Fibroblast of skin of abdomen (primary cell): ENCODE measurements around the gene PTP4A2. TPM values are rescaled to one million over a fixed set of nuclear protein-coding genes. Genes with fewer than 3 reads are reported as not detected.

ENCODE experiments used
- DNase-seq: peaks from one replicate; pipeline ENCODE4 v3.0.0-alpha.2; 2013
- polyA plus RNA-seq, 2 experiments: library from polyadenylated mRNA; unstranded; fragments of 120-200 nt; gene quantifications; one replicate each; pipeline ENCODE4 v1.2.1, GENCODE V29; 2013; ENCODE audit not compliant: insufficient read length in 2 of 2

Gene PTP4A2
- 343 TPM for polyA plus RNA-seq (2013, experiment 1 of 2; ENCODE audit: insufficient read length)
- polyA plus RNA-seq (2013, experiment 2 of 2; ENCODE audit: insufficient read length), result 343 TPM

DNA sequence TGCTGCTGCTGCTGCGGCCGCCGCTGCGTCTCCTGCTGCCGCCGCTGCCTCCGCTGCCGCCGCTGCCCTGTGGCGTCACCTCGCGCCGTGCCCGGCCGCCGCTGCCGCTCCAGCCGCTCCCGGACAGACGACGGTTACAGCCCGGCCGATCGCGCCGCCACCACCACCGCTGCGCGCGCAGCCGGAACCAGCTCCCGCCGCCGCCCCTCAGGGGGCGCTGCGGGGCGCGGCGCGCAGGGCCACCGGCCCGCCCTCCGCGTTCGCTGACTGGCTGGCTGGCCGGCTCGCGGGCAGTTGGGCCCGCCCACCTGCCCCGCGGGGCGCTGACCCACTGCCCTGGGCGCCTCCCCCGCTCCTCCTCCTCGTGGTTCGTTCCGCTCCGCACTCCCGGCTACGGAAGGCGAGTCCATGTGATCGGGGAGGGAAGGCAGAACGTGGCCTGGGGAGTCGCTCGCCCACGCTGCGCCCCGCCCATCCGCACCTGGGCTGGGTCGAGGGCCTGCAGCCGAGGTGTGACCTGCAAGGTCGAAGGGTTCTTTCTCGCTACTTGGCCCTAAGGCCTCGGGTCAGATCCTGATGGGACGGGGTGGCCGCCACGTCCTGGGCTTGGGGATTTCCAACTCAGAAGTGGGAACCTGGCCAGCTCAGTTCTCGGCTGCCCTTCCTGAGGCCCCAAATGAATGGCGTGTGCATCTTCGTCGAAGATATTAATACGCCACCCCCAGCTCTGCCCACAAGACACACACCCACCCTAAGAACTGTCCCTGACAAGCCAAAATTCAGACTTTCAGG is at the start of gene PTP4A2:
PTP4A2 (minus strand) TSS at position 185 of the 792 bp plus-strand sequence. CDS start 19,303 bp downstream, outside the sequence.
- peak; percentile 91 for DNase-seq

DNA sequence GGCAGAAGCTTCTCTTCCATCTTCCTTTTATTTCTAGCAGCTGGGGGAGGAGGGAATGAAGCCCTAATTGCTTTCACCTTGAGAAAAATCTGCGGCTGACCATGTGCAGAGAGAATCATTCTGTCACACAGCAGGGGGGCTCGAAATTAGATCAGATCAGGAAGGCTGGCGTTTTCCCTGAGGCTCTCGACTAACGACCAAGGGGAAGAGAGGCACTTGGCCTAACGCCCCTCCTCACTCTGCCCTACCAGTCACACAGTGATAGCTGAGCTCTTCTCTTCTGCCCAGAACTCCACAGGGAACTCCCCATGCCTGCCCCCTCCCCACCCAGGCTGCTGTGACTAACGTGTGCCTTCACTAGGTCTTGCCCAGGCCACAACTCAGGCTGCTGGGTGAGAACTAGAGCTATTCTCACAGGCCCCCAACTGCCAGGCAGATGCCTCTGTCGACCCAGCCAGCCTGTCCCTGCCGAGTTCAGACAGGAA is 49.0 kb upstream of the PTP4A2 start:
- no peak for DNase-seq

DNA sequence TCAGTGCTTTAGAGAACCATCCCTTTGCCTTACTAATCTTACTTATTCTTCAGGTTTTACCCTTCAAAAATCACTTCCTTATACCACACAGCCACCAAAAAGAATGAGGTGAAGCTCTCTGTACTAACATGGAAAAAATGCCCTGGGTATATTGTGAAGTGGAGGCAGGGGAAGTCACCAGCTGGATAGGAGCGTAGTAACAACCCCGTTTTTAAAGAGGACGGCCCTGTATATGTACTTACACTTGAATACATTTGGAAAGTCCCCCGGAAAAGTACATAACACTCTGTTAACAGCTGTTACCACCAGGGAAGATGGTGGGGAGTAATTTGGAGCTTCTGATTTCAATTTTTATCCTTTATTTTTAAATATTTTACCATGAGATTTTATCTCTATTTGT is 47.3 kb upstream of the PTP4A2 start:
- DNase-seq, result no peak

DNA sequence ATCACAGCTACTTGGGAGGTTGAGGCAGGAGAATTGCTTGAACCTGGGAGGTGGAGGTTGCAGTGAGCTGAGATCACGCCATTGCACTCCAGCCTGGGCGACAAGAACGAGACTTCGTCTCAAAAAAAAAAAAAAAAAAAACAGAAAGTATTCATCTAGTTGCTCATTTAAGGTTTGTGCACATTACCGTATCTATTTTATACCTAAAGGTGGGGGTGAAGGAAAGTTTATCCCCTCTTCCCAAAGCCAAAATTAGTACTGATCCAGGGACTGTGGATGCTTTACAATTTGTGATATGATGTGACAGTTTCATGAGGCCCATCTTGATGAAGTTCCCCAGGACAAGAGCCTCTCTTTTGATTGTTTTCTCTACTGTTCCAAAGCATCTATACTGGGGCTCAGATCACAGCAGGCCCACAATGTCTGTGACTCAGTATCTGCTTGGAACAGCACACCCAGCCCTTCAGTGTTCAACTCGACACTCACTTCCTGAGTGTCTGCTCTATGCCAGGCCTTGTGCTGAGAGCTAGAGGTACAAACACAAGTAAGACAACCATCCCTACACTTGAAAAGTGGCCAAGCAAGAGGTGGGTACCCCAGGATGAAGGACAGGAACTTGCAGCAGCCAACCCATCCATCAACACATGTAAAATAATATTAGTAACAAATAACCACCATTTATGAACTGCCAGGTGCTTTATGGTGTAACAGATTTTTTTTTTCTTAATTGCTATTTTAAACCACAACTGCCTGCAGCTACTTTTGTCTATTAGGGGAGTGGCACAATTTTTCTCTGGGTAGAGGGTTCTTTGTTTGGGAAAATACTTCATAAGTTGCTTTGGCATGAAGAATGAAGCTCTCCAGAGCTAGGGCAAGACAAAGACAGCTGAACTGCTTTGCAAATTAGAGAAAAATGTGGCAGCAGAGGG is 46.5 kb upstream of the PTP4A2 start:
- DNase-seq, result peak; percentile 43

DNA sequence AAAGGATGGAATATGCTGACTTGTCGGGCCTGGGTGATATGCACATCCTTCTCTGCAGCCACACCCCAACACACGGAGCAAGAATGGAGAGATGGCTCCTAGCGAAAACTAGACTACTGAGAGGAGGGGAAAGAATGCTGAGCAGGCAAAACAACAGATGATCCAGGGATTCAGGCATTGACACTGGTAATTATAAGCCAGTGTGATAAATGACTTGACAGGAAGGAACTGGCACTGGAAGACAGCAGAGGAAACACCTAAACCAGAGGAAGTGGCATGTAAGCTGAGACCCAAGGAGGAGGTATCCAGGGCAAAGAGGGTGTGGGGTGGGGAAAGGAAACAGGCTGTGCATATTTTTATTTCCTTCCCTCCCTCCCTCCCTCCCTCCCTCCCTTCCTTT is 43.8 kb upstream of the PTP4A2 start:
- DNase-seq, result no peak

DNA sequence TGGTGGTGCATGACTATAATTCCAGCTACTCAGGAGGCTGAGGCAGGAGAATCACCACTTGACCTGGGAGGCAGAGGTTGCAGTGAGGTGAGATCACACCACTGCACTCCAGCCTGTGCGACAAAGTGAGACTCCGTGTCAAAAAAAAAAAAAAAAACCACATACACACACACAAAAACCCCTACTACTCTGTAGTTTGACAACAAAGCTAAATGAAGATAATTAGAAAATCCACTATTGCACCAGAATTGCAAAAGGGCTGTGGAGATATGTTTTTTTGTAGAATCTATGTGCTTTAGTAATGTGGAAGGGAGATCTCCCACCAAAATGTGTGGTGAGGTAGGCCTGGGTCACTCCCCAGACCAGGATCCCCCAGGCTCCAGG is 43.3 kb upstream of the PTP4A2 start:
- DNase-seq, result no peak

DNA sequence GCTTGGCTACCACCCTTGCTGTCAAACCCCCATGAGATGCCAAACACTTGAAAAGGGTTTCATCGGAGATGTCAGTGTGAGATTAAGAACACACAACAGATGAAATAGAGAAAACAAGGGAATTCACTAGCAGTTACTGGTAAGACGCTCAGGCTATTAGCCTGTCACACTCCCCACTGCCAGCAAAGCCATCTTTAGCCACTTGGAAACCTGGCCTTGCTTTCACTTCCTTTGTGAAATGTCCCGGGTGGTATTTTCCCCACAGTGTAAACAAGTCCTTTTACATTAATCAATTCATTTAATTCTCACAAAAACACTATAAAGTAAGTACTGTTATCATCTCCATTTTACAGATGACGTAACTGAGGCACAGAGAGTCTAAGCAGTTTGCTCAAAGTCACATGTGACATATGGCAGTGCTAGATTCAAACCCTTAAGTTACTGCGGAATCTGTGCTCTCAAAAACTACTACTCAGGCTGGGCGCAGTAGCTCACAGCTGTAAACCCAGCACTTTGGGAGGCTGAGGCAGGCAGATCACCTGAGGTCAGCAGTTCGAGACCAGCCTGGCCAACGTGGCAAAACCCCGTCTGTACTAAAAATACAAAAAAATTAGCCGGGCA is 42.8 kb upstream of the PTP4A2 start:
- DNase-seq, result no peak

DNA sequence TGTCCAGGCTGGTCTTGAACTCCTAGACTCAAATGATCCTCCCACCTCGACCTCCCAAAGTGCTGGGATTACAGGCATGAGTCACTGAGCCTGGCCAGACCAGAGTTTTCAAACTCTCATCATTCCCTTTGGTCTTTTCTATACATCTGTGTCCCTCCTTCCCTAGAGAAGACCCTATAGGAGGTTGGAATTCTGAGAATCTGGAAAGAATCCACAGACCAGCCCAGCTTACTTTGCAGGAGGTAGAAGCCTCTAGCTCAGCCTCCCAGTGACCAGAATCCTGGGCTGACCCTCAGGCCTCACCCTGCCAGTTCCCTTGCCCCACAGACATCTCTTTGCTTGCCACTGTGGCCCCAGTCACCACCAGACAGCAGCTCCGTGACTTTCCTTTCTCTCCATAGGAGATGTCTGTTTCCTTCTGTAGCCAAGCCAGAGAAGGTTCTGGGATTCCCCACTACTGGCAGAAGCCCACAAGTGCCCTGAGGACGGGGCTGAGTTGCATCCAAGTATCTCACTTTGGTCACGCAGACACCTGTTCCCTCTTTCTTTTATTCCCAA is 40.8 kb upstream of the PTP4A2 start:
- peak; percentile 79 for DNase-seq

DNA sequence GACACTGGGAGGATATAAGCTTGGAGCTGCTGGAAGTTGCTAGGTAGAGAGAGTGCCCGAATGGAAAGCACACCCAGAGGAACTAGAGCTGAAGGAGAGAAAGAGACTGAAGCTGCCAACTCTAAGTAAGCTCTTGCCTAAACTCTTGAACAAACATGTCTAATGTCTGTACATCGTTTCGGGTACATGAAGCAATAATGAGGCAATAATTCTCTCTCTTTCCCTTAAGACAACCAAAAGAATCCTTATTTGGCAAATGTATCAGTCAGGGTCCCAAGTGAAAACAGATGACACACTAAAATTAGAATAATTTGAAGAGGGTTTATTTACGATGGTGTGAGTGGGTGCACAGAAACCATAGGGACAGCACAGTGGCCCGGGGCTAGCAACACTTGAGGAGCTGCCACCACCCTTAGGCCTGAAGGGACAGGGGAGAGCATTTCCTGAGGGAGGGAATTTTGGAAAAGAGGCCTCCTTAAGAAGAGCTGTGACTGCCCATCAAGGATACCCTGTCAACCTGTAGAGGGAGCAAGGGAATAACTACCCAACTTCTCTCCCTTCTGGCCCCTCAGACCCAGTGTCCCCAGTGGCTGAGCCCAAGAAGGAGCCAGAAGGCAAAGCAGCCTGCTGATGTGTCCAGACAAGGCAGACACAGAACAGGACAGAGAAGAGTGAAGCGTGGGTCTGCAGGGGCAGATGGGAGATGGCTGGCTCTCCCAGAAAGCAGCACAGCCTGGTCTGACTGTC is 39.4 kb upstream of the PTP4A2 start:
- DNase-seq, result peak; percentile 86

DNA sequence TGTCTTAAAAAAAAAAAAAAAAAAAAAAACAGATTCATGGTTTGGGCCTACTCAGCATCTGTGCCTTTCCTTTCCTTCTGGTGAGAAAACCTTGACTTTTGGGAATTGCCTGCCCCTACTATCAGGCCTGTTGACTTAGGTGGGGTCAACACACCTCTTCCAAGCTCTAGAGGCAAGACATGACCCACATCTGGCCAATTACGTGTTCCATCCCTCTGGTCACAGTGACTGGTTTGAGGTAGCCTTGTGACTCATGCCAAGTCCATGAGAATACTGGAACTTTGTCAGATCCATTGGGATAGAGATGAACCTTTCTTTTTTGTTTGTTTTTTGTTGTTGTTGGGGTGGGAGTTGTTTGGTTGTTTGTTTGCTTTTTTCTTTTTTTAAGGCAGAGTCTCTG is 38.2 kb upstream of the PTP4A2 start:
- DNase-seq, result peak; percentile 38

DNA sequence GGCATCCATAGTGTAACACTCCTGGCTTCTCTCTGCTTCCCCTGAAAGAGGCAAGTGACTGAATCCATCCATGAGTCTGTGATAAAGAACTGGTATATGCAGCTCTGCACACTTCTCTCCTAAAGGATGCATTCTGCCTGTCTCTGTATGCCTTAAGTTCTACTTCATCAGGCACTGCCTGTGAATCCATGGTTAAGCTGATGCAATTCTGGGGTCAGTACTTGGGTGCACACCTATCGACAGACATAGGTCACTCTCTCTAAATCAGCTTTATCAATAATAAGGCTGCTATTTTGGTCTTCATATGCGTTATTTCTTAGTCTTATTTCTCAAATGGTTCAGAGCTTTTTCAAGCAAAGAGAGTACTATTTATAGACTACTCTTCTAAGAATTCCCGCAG is 32.7 kb upstream of the PTP4A2 start:
- DNase-seq, result no peak

DNA sequence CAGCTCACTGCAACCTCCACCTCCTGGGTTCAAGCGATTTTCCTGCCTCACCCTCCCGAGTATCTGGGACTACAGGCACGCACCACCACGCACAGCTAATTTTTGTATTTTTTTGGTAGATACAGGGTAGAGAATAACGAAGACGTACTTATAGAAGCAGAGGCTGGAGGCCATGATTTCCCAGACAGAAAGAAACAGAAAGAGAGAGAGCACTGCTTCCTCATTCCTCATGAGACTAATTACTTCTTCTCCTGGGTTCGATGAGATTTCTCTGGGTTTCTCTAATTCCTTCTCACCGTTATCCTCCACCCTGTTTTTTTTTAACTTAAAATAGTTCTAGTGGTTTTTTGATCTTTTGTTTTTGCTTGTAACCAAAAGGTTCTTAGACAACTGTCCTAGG is 23.4 kb upstream of the PTP4A2 start:
- DNase-seq, result no peak

DNA sequence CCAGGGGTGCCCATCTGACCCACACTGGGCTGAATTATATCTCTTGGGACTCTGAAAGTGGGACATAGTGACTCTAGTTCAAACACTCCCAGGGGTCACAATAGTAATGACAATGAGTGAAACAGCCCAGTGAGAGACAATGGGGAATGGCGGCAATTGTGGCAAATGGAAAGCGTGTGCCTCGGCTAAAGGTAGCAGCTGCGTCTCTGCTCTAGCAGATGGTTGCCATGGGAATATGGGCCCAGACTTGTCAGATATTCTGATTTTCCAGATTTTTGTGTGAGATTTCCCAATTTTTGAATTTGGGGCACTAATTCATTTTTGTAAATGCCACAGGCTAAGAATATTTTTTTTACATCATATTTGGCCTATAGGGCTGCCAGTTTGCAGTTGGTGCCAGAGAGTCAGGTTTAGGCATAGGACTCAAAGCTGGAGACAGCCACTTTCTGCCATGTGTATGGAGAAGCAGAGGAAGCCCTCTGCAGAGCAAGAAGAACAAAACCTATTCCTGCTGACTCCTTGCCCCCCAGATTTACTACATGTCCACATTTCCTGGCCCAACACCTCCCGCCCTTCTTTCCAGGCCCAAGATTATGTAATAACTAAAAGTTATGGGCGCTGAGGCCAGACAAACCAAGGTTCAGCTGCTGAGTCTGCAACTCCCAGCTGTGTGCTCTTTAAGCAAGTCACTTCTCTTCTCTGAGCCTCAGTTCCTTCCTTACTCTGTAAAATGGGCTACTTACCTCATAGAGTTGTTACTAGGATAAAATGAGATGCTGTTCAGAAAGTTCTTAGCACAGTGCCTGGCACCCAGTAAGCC is 21.6 kb upstream of the PTP4A2 start:
- no peak for DNase-seq

DNA sequence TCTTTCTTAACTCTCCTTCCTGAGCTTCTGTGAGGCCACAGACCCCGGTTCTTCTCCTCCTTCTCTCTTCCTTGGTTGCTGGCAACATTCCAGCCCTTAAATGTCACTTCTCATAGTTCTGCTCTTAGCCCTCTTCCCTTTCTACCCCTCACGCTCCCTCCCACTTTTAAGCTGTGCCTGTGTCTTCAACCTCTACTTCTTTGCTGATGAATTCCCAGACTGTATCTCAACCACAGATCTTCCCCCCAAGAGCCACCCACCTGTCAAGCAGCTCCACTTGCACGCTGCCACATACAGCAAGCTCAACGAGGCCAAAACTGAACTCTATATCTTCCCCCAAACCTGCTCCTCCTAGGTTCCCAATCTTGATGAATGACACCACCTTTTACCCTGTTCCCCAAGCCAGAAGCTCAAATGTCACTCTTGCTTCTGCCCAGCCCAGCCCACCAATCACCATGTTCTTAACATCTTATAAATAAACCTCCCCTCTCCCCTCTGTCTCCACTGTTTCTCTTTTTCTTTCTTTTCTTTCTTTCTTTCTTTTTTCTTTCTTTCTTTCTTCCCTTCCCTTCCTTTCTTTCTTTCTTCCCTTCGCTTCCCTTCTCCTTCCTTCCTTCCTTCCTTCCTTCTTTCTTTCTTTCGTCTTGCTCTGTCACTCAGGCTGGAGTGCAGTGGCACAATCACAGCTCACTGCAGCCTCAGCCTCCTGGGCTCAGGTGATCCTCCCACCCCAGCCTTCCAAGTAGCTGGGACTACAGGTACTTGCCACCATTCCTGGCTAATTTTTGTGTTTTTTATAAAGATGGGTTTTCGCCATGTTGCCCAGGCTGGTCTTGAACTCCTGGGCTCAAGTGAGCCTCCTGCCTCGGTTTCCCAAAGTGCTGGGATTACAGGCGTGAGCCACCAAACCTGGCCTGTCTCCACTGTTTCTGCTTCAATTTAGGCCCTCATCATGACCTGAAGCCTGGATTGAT is 19.8 kb upstream of the PTP4A2 start:
- peak; percentile 26 for DNase-seq

DNA sequence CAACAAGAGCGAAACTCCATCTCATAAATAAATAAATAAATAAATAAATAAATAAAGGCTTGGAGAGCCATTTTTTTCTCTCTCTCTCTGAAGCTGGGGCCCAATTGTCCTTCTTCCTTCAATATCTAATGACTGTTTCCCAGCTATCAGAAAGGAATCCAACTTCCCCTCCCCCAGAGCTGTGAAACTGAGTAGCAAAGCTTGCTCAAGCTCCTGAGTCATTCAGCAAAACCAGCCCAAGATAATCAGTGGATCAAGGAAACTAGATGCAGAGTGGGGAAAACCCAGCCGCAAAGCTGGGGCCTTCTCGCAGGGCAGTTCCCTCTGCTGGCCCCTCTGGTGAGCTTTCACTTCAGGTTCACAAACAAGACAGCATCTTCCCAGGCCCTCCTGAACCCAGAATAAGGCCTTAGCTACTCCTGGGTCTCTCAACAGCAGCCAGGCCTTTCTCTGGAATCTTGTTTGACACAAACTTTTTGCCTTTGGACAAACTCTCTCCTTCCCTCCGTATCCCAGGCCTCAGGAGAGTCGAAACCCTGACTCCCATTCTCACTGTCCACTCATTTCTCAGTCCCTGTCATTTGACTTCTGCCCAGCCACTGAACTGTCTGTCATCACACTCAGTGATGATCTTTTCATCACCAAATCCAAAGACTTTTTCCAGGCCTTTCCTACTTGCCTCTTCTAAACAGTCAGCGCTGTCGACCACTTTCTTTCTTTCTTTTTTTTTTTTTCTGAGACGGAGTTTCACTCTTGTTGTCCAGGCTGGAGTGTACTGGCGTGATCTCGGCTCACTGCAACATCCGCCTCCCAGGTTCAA is 18.0 kb upstream of the PTP4A2 start:
- DNase-seq, result peak; percentile 99

DNA sequence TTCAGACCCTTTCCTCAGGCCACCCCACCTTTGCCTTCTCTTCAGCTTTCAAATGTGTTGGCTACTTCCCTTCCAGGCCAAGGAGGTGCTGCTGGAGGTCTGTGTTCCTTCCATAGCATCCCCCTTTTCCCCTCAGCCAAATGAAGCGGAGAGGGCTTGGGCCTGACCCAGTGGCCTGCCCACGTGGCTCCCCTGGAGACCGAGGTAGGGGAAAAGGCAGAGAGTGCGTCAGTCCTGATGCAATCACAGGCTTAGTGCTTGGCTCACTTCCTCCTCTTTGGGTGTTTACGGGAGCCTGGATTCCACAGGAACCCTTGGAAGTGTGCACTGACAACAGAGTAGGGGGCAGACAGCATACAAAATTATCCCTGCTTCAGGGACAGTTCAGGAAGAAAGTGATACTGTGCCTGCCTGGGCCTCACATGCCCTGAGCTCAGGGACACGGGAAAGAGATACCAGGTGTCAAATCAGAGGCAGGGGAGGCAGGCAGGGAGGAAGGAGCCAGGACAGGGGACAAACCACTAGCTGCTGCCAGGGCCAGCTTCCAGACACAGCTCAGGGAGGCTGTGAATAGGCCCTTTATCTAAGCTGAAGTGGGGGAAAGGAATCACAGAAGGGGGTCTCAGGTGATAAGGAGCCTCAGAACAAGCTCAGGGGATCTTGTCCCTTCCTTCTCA is 16.6 kb upstream of the PTP4A2 start:
- peak; percentile 96 for DNase-seq

DNA sequence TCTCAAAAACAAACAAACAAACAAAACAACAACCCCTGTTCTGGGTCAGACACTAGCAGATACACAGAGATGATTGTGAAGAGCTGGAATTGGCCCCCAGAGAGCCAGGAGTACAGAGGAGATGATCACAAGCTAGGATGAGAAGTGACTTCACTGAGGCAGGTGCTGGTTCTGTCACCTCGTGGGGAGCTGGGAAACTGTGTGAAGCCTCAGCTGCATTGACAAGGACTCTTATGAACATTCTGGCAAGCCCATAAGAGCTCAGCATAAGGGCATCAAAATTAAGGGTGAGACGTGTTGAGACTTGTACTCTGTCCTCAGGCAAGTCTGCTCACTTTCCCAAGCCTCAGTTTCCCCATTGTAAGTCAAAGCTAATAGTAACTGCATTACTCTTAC is 14.7 kb upstream of the PTP4A2 start:
- no peak for DNase-seq

DNA sequence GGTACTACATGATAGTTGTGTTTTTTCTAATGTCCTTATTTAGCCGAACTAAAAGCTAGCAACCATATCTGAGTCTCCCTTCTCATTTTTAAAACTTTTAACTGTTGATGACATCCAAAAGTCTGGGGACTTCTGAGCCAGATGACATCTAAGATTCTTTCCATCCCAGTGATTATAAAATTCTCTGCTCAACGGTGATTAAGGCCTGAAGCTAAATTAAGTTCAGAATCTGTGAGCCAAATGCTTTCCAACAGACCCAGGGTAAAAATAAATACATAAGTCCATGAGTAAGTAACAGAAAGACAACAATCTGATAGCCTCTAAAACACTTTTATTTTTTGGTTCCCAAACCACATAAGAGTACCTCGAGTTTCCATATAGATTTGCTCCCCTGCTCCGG is 13.1 kb upstream of the PTP4A2 start:
- no peak for DNase-seq
